IPS-18c (cell line): ENCODE data around the gene HSPA4L.

Experiments used
- H3K4me3 ChIP-seq: 2 replicates; pipeline ENCODE4 v1.7.0; 2013; ENCODE audit warnings: low read depth, mild to moderate bottlenecking, low read length, moderate library complexity; ENCODE audit not compliant: insufficient read depth
- H3K9me3 ChIP-seq: one replicate; pipeline ENCODE4 v1.6.1; 2013; ENCODE audit warnings: mild to moderate bottlenecking, low read length, moderate library complexity; ENCODE audit not compliant: control insufficient read depth, insufficient read depth

Gene HSPA4L

DNA sequence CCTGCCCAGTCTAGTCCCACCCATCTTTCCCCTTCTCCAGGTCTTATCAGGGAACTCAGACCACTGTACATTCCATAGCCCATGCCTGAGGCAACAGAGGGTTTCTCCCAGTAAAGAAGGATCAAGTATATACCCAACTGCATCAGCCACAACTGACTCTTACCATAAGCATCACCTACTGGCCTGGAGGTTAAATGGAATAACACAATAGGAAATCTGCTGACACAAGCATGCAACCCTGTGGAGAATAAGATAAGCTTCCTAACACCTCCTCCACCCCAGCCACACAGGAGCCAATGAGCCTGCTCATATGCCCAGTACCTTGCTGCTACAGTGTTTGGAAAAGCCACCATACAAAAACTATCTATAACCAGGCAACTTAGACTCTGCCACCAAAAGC is 63.9 kb downstream of the HSPA4L start:
- H3K4me3 ChIP-seq = no peak overlapping the region
- no peaks in the 10 kb centered on the region for H3K9me3 ChIP-seq

DNA sequence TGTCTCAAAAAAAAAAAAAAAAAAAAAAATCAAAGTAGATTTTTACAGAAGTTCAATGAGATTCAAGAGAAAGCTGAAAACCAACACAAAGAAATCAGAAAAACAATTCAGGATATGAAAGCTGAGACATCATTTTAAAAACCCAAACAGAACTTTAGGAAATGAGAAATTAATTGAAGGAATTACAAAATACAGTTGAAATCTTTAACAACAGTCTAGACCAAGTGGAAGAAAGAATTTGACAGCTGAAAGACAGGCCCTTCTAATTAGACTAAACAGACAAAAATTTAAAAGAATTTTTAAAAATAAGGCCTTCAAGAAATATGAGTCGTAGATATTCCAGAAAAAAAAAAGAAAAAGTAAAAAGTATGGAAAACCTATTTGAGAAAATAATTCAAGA is 64.6 kb downstream of the HSPA4L start:
- Histone ChIP-seq H3K4me3 (no peak overlapping the region), H3K9me3 (no peaks in the 10 kb centered on the region)

DNA sequence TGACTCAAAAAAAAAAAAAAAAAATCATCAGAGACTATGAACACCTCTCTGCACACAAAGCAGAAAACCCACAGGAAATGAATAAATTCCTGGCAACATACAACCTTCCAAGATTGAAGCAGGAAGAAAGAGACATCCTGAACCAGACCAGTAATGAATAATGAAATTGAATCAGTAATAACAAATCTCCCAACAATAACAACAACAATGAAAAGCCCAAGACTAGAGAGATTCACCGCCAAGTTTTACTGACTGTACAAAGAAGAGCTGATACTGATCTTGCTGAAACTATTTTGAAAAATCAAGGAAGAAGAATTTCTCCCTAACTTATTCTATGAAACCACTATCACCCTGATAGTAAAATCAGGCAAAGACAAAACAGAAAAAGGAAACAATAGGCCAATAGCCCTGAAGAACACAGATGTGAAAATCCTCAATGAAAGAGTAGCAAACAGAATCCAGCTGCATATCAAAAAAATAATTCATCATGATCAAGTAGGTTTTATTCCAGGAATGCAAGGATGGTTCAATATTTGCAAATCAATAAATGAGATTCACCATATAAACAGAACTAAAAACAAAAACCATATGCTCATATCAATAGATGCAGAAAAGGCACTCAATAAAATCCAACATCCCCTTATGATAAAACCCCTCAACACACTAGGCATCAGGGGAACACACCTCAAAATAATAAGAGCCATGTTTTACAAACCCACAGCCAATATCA is 67.5 kb downstream of the HSPA4L start:
- H3K4me3 ChIP-seq = no peak overlapping the region
- no peaks in the 10 kb centered on the region for H3K9me3 ChIP-seq

DNA sequence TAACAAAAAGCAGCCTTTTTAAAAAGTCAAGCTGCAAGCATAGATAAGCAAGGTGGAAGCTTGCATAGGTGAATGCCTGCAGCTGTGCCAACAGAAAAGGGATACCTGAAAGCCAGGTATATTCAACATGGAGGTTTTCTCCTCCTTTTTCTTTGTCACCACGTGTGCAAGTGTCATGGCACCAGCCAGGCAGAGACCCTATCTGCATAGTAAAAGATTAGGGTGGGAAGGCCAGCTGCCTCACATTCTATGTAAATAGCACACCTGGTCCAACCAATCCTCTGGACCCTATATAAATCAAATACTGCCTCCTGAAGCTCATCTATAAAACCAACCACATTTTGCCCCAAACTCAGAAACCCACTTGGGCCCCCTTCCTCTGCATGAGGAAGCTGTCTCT is 70.5 kb downstream of the HSPA4L start:
- Histone ChIP-seq H3K9me3 (no peaks in the 10 kb centered on the region), H3K4me3 (no peak overlapping the region)

DNA sequence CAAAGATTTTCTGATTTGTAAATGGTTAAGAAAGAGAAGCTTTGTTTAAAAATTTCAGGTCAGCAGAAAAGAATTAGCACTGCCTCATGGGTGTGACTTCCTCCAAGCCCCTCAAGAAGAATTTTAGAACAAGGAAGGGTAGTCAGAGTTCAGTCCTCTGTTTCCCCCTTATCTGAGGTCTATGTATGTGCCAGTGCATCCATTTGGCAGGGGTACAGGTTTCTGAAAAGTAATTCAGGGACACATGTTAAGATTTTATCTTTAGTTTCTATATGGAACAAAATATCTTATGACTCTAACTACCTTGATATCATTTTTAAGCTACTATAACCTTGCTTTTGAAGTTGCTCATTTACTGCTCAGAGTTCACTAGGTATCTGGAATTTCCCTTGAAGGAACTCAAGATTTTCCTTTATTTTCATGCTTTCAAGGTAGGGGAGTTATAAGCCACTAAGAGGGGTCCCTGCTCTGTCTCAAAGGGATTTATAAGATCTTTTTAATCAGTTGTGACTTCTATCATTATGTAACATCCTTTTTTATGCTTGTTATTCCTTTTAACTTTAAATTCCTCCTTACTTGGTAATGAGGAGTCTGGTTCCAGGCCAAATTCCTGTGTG is 74.2 kb downstream of the HSPA4L start:
- Histone ChIP-seq H3K4me3 (no peak overlapping the region), H3K9me3 (no peaks in the 10 kb centered on the region)

DNA sequence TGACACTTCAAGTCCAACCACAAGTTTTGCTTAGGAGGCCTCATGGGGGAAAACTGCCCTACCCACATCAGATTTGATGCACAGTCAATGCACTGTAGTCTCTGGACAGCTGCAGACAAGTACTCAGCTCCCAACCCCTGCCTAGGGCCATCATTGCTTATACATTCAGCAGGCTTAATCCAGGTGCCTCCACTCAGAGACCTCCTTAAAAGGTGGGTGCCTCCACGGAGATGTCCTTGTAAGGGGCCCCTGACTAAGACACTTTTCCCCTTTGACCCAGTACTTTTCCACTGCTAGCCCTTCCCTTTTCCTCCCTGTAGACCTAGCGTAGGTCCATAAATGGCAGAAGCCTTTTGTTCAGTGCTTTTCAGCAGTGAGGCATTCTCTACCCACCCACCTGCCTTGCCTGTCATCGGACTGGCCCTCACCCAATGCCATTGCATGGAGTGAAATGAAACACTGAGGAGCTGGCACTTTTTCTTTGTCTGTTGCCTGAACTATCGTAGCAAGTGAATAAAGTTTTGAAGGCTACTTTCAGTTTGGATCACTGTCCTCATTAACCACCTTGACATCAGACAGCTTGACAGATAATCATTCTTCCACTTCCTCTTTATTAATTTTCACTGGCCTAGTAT is 74.8 kb downstream of the HSPA4L start:
- H3K4me3 ChIP-seq = no peak overlapping the region
- no peaks in the 10 kb centered on the region for H3K9me3 ChIP-seq

DNA sequence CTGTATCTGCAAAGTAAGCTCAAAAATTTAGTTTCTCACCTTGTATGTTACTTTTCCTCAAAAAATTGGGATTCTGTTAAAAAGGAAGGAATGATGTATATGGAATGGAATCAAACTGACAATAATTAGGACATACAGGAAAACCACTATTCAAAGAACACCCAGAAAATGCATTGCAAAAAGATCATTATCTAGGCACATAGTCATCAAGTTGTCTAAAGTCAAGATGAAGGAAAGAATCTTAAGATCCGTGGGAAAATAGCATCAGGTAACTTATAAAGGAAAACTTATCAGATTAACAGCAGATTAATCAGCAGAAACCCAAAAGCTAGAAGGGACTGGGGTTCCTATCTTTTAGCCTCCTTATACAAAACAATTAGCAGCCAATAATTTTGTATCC is 75.5 kb downstream of the HSPA4L start:
- H3K4me3 ChIP-seq = no peak overlapping the region
- no peaks in the 10 kb centered on the region for H3K9me3 ChIP-seq

DNA sequence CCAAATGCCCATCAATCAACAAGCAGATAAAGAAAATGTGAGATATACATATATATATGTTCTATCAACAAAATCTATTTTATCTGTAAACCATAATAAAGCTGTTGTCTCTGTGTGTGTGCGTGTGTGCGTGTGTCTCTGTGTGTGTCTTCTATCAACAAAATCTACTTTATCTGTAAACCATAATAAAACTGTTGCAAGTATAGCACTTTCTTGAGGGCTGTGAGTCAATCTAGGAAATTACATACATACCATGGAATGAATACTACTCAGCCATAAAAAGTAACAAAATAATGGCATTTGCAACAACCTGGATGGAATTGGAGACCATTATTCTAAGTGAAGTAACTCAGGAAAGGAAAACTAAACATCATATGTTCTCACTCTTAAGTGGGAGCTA is 86.1 kb downstream of the HSPA4L start:
- Histone ChIP-seq H3K9me3 (no peaks in the 10 kb centered on the region), H3K4me3 (no peak overlapping the region)

DNA sequence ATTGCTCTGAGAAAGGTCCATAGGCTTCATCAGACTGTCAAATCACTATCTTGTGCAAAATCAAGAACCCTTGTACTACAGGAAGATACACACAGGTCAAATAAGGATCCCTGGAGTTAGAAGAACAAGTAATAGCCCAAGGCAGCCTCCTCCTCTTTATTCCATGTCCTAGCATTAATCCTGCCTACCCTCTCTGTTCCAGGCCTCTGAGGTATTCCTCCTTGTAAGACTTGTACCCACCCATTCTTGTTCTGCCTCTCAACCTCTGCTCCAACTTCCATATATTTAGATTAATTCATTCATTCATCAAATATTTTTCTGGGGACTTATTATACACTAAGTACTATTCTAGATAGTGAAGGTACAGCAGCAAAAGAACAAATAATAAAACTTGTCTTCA is 88.2 kb downstream of the HSPA4L start:
- H3K9me3 ChIP-seq = no peaks in the 10 kb centered on the region
- H3K4me3 ChIP-seq = no peak overlapping the region

DNA sequence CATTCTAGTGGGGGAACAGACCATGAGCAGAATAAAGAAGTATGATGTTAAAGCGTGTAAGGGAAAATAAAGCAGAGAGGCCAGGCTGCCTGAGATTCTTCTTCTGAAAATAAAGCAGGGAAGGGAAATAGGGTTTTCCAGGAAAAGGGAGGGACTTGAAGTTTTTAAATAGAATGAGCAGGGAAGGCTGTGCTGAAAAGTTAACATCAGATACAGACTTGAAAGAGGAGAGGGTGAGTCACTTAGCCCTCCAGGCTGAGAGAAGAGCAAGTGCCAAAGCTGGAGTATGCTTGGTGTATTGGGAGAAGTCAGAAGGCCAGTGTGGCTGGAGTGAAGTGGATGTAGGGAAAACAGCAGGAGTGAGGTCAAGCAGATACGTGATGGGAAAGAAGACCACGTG is 88.6 kb downstream of the HSPA4L start:
- Histone ChIP-seq H3K4me3 (no peak overlapping the region), H3K9me3 (no peaks in the 10 kb centered on the region)

DNA sequence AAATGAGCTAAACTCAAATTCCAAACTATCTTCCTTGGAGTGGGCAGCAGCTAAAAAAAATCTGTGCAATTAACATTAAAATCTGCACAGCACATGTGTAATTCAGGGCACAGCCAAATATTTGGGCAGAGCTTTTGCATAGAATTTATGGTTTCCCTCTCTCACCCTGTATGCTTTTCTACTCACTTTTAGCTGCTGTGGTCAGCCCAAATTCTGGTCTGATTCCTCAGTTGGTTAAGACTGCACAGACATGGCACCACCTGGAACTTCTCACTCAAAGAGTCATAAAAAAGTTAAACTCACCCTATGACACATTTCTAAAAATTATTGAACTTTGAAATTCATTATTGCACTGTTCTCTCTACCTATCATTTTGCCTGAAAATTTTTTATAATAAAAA is 93.7 kb downstream of the HSPA4L start:
- Histone ChIP-seq H3K4me3 (no peak overlapping the region), H3K9me3 (no peaks in the 10 kb centered on the region)

DNA sequence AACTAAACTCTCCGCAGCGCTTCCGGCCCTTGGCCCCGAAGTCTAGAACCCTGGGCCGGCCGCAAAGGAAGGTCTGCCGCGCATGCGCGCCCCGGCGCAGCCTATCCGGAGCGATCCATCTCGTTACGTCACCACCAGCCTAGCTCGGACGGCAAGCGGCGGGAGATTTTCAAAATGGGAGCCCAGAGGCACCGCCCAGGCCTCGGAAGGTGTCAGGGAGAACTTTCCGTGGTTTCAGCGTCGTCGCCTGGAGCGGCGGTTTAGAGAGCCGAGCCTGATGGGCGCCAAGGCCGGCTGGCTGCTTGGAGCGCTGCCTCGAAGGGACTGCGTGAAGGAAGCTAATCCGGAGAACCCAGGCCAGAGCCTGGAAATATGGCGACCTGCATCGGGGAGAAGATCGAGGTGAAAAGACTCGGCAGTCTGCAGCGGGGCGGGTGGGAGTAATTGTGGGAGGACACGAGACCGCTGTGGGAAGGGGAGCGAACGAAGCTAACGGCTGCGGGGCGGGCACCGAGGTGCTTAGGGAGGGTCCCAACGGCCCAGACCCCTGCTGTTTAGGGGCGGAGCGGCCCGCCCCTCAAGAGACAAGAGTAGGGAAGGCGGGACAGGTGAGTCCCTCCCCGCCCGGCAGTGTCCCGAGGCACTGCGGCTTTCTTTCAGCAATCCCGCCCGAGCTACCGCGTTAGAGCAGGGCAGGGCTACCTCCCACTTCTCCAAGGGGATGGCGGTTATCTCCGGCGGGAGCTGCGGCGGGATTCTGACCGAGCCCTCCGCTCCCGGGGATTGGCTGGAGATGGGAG is 98.8 kb downstream of the HSPA4L start, which contains the start of gene PLK4:
PLK4 (plus strand) TSS at position 131 of the 800 bp plus-strand sequence; CDS start at position 373, 242 bp downstream.
- Histone ChIP-seq H3K9me3 (no peaks in the 10 kb centered on the region), H3K4me3 (peak within 1 kb of the TSS; percentile 100)

DNA sequence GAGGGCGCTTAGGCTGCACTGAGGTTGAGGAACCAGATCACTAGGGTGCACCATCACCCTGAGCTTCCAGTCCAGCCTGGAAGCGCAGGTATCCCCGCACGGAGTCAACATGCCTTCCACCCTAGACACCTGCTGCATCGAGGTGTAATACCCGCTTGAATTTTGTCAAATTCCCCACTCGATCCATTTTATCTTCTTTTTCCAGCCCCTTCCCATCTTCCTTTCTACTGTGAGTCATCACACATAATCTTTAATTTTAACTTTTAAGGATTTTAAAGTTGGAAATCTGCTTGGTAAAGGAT is 99.4 kb downstream of the HSPA4L start:
- no peaks in the 10 kb centered on the region for H3K9me3 ChIP-seq
- peak overlapping the region; percentile 100 for H3K4me3 ChIP-seq

DNA sequence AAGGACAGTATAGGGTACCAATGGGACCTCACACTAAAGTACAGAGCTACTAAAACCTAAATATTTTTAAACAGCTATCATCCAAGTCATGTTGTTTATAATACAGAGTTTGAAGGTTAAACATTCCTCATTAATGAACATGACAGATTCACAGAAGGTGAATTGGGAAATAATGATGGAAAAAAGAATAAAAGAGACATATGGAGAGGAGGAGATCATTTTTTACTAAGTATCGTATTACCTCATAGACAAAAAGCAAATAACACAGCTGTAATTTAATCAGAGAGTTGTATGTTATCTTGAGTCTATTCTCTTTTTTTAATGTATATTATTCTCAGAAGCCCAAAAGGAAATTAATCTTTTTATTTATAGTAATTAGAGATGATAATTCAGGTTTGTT is 106.4 kb downstream of the HSPA4L start:
- Histone ChIP-seq H3K4me3 (no peak overlapping the region), H3K9me3 (no peaks in the 10 kb centered on the region)

DNA sequence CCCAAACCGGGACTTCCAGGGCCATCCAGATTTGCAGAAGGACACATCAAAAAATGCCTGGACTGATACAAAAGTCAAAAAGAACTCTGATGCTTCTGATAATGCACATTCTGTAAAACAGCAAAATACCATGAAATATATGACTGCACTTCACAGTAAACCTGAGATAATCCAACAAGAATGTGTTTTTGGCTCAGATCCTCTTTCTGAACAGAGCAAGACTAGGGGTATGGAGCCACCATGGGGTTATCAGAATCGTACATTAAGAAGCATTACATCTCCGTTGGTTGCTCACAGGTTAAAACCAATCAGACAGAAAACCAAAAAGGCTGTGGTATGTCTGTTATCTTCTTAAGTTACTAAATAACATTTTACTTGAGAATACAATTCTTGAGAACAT is 107.8 kb downstream of the HSPA4L start:
- H3K9me3 ChIP-seq = no peaks in the 10 kb centered on the region
- no peak overlapping the region for H3K4me3 ChIP-seq
